SK-N-SH treated with all-trans-retinoic acid at 6 μM for 48 hours (cell line): ENCODE results near the gene TXN.

Source experiments
- BACH2 ChIP-seq: fragments of 250-450 bp; sonication (Bioruptor Pico); IDR thresholded peaks from 2 replicates; pipeline ENCODE4 v1.9.0; 2021; ENCODE audit warnings: mild to moderate bottlenecking, borderline replicate concordance
- PATZ1 ChIP-seq: fragments of 250-450 bp; sonication (Bioruptor Pico); IDR thresholded peaks from 2 replicates; pipeline ENCODE4 v1.8.0; 2020; ENCODE audit warnings: mild to moderate bottlenecking, moderate library complexity, borderline replicate concordance
- RARB ChIP-seq: fragments of 250-450 bp; sonication (Bioruptor Pico); IDR thresholded peaks from 2 replicates; pipeline ENCODE4 v1.8.0; 2021; ENCODE audit warnings: mild to moderate bottlenecking, moderate library complexity

- TF ChIP-seq BACH2 = no peak
- TF ChIP-seq RARB (CRISPR knock-in tag) = no peak
- TF ChIP-seq PATZ1 (CRISPR knock-in tag) = no peak
Observed at GRCh38 chr9:110288503-110288902, 32.2 kb upstream of the TXN start.
